AG10803 (cell line): Measurements from ENCODE around the gene MAPK4.

Source experiments
- DNase-seq: peaks from one replicate; pipeline ENCODE4 v3.0.0; 2010; ENCODE audit warnings: low read depth
- H3K4me3 ChIP-seq: 2 replicates; pipeline ENCODE4 v1.5.1; 2011; ENCODE audit warnings: mild to moderate bottlenecking, low read length, control low read depth
- TF ChIP-seq, protein P1 (sequence below): conservative IDR thresholded peaks from 2 replicates; pipeline ENCODE4 v1.5.1; 2011; ENCODE audit warnings: mild to moderate bottlenecking, low read length, control low read depth, inconsistent platforms

The MAPK4 gene

GRCh38 chr18:50633992-50634391, 74.1 kb downstream of the MAPK4 start:
- TF ChIP-seq, protein P1, sequence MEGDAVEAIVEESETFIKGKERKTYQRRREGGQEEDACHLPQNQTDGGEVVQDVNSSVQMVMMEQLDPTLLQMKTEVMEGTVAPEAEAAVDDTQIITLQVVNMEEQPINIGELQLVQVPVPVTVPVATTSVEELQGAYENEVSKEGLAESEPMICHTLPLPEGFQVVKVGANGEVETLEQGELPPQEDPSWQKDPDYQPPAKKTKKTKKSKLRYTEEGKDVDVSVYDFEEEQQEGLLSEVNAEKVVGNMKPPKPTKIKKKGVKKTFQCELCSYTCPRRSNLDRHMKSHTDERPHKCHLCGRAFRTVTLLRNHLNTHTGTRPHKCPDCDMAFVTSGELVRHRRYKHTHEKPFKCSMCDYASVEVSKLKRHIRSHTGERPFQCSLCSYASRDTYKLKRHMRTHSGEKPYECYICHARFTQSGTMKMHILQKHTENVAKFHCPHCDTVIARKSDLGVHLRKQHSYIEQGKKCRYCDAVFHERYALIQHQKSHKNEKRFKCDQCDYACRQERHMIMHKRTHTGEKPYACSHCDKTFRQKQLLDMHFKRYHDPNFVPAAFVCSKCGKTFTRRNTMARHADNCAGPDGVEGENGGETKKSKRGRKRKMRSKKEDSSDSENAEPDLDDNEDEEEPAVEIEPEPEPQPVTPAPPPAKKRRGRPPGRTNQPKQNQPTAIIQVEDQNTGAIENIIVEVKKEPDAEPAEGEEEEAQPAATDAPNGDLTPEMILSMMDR, result no peak
- DNase-seq, result no peak
- no peak overlapping the region for H3K4me3 ChIP-seq

DNA sequence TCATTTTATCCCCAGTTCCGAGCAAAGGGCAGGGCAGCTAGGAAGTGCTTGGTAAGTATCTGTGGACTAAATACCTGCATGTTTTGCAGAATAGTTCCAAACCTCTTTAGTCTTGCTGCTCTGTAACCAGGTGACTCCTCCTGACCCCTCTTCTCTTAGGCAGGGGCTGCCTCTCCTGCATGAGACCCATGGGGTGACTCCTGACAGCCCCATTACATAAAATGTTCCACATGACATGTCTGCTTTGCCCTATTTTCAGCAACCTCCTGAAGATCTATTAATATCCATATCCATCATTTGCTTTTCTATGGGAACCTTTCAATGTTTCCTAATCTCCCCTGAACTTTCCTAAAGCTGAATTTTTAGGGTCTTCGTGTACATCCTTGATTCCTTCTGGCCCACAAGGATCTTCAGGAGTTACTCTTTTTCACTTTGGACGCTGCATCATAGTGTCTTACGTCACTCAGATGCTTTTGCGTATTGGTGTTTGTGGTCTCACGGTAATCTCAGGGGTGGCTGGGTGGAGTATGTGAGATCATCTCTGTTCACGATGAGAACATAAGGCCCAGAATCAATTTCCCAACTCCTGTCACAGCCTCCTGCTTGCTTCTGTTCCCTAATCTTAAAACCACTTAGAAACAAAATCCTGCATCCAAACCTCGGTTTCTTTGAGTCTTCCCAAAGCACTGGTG, 76.6 kb downstream of the MAPK4 start:
- TF ChIP-seq, protein P1, result no peak
- no peak for DNase-seq
- no peak overlapping the region for H3K4me3 ChIP-seq

GRCh38 chr18:50638016-50638883, 78.4 kb downstream of the MAPK4 start:
- TF ChIP-seq, protein P1, result no peak
- no peak for DNase-seq
- H3K4me3 ChIP-seq, result no peak overlapping the region

DNA sequence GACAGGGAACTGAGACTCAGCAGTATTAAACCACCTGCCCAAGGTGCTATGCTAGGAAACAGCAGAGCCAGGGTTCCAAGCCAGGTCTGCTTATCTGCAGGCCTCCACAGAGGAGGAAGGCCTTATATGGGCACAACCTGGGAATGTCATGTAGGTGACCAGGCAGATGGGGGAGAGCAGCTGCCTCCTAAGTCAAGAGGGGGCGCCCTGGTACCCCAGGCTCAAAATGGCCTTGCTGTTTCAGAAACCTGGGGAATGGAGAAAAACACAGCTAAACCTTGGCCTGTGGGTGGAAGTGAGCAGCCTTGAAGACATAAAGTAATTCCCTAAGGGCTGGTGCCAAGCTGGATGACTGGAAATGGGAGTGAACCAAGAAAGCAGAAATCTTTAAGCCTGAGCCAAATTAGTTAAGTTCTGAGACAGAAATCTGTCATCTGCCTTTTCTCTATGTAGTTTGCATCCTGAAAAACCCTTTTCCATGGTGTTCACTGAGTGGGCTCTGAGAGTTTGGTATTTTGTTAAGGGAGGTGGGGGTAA, 79.1 kb downstream of the MAPK4 start:
- no peak for DNase-seq
- H3K4me3 ChIP-seq, result no peak overlapping the region
- TF ChIP-seq, protein P1, result no peak

GRCh38 chr18:50639711-50640110, 79.8 kb downstream of the MAPK4 start:
- DNase-seq, result no peak
- TF ChIP-seq, protein P1, result no peak
- H3K4me3 ChIP-seq, result no peak overlapping the region

- TF ChIP-seq, protein P1, result no peak
- H3K4me3 ChIP-seq, result no peak overlapping the region
- no peak for DNase-seq
Measured at GRCh38 chr18:50642439-50642838, 82.6 kb downstream of the MAPK4 start.

DNA sequence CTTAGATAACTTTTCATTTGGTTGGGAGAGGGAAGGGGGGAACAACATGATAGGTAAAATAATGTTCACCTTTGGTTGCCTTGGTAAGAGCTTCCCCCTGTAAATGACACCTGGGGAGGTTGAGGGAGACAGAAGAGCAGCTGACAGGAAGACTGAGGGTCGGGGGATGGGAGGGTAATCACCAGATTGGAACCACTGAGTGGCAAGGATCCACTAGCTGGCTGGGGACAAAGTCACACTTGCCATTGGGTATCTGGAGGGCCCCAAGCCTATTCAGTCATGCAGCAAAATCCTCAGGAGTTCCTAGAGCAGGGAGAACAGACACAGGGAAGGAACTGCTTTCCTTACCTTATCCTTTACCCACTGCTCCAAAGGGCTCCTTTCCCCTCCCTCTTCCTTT, 84.3 kb downstream of the MAPK4 start:
- DNase-seq, result no peak
- no peak overlapping the region for H3K4me3 ChIP-seq
- TF ChIP-seq, protein P1, result no peak
